Amygdala (tissue), 56 donors: ENCODE measurements around the gene BCO1.

Experiments used
- DNase-seq, 56 donors: peaks; one replicate each; lab custom pipeline; 2025; lab: John Stamatoyannopoulos, UW

The BCO1 gene

GRCh38 chr16:81273223-81273950, 34.9 kb downstream of the BCO1 start:
- peak in 20 of 56 donors; percentile 0 to 45 (median 12) for DNase-seq

DNA sequence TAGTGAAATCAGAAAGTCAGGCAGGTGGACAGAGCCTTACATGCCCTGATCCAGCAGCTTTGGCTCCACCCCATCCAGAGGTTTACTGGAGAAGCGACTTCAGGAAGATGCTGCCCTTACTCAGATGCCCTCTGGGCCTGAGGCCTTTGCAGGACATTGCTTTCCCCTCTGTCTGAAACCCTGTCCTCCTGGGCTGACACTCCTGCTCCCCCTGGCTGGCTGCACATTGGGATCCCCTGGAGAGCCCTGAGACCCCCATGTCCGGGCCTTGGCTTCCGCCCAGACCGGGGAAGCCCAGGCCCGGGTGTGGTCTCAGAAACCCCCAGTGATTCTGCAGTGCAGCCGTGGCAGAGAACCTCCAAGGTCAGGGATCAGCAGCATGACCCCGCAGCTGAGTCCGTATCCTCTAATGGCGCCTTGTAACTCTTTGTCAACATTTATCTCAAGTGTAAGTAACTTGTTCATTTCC, 36.6 kb downstream of the BCO1 start:
- no peak for DNase-seq

DNA sequence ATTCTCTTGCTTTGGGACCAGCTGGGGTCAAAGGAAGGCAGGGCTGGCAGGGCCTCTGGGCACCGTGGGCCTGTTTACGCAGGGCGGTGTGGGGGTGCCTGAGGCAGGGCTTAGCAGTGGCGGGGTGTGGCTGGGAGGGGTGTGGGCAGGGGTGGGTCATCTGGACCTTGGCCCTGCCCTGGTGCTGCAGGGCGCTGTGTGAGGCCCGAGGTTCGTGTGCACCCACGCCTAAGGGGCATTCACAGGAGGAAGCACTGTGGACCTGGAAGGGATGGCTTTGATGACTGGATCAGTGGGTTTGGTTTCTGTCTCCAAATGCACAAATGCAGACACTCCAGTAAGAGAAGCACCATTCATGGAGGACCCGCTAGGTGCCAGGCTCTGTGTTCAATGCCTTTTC, 37.3 kb downstream of the BCO1 start:
- DNase-seq, result no peak

DNA sequence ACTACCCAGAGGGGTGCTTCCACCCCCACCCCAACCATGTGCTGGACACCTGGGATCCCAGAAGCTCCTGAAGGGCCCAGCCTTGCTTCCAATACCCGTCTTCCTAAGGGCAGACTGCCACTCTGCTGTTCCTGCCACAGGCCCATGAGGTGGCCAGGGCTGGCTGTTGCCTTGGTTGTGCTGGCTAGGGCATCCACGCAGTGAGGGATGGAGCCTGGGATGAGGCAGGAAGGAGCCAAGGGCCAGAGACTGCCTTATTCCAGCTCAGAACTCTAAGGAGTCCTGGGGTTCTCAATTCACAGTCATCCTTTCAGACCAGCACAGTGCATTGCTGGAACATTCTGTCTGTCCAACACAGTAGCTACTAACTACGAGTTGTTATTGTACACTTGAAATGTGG, 37.8 kb downstream of the BCO1 start:
- peak in 41 of 56 donors; percentile 3 to 78 (median 28) for DNase-seq

DNA sequence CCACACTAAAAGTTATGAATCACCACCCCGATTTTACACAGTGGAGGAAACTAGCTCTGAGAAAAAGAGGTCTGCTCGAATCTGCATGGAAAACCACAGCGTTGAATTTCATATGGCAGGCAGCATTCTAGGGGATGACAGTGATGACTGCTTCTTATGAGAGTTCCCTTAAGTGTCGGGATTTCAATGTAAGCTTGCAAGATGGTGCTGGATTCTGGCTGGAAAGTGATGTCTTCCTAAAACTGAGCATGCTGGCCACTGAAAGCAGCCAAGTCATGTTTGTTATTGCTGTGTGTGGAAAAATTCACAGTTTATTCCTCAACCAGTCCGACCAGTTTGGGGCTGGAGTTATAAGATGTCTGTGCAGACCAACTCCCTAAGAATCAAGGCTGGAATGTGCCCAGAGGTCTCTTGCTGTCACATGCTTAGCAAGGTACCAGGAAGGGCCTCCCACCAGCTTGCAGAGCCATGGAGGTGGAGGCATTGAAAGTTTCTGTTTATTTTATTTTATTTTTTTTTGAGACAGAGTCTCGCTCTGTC, 39.1 kb downstream of the BCO1 start:
- no peak for DNase-seq

DNA sequence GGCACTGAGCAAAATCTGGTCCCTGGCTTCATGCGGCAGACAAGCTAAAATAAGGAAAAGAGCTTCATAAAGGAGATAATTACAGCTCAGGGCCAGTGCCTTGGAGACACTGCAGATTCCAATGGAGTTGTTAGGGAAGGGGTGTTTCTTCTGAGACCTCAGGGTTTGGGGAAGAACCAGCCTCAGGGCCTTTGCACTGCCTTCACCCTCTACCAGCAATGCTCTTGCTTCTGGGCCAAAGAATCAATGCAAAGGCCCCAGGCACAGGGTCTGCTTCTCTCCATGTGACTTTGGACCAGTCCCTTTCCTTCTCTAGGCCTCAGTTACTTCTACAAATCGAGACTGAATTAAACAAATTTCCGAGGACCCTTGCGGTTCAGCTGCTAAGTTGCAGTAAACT, 40.0 kb downstream of the BCO1 start:
- no peak for DNase-seq

DNA sequence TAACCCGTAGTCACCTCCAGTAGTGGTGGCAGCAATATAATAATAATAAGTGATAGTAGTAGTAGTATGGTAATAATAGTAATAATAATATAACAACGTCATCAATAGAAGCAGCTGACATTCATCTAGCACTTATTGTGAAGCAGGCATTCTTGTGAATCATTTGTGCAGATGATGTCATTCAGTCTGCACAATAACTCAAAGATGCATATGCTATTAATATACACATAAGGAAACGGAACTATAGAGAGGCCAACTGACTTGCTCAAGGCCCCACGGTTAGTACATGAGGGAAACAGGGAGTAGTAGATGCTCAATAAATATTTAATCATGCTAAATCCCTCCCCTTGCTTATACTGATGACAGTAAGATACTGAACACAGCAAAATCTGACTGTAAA, 40.9 kb downstream of the BCO1 start:
- DNase-seq, result no peak

- no peak for DNase-seq
Observed at GRCh38 chr16:81280393-81280792, 41.9 kb downstream of the BCO1 start.

- no peak for DNase-seq
Observed at GRCh38 chr16:81283044-81283443, 44.6 kb downstream of the BCO1 start.

- no peak for DNase-seq
Observed at GRCh38 chr16:81284995-81285600, 46.6 kb downstream of the BCO1 start.

DNA sequence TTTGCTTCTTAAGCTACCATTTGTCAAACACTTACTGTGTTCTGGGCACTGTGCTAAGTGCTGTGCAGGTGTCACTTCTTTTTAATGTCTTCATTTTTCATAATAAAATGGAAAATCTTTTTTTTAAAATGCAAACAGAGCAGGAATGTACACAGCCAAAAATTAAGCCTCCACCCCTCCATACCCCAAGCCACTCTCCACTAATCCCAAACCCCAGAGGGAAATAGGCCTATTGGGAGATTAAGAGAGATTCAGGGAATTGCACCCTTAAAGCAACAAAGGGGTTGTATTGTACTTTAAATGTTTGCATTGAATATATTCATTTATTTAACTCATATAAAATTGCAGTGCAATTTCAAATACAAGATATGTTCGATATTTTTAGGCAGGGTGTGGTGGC, 47.7 kb downstream of the BCO1 start:
- DNase-seq, result no peak

DNA sequence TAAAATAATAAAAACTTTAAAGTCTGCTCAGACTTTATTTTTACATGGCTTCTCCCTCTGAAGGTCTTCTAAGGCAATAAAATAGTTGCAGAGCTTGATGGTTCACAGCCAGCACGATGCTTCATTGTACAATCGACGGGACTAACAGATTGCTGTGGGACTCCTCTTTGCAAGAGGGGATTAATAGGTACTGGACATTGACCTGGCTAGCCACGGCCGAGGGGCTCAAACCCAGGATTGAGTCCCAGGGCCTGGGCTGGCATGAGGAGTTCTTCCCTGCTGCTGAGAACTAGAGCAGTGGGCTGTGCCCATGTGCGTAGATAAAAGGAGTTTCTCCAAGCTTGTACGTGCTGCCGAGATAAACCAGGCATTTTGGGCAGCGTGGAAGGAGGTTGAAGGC, 52.6 kb downstream of the BCO1 start:
- DNase-seq, result no peak

DNA sequence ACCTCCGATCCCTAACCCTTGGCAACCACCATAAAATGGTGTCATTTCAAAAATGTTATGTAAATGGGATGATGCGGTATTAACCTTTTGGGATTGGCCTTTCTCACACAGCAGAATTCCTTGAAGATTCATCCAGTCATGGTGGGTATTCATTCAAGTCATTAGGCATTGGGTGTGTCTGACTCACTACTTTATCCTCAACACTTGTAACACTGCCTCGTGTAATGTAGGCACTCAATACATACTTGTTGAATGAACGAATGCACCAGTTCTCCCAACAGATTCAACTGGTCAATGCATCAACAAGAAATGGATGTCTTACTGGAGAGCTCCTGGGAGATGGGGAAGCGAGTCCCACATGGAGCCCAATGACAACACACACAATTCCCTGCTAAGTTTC, 54.4 kb downstream of the BCO1 start:
- DNase-seq, result no peak

GRCh38 chr16:81293909-81294802, 55.7 kb downstream of the BCO1 start:
- DNase-seq, result no peak

DNA sequence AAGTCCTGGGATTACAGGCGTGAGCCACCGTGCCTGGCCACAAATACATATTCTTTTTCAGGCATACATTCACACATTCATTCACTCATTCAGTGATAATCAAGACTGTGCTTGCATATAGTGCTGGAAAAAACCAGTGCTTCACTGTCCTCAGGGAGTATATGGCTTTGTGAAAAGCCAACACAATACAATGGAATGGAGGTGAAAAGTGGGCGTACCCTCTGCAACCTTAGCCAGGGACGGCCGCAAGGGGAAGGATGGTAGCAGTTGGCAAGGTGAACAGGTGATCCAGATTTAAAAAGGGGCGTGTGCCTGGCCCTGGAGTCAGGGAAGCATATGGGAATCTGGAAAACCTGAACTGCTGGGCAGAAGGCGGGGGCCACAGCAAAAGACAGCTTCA, 58.1 kb downstream of the BCO1 start:
- no peak for DNase-seq

GRCh38 chr16:81307770-81308169, 69.3 kb downstream of the BCO1 start:
- no peak for DNase-seq

DNA sequence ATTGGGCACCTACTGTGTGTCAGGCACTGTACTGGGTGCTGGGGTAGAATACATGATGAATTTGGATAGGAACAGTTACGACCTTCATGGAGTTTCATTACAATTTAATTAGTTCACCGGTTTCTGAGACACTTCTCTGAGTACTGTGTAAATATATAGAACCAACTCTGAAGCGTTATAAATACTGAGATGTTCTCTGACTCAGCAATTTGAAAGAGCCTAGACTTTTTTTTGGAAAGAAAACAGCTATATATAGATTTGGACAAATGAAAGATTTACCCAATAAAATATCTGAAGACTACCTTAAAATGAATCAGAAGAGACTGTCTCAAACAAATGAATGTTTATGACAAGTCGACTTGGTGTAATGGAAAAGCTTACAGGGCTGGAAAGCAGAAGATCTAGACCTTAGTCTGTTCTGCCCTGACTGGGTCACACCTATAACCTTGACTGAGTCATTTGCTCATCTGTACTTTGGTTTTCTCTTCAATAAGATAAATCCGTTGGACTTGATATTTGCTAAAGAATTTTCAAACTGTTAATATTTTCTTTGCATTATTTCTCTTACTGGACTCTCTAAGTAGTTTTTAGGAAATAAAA, 71.7 kb downstream of the BCO1 start:
- no peak for DNase-seq

GRCh38 chr16:81311762-81312161, 73.3 kb downstream of the BCO1 start:
- no peak for DNase-seq

DNA sequence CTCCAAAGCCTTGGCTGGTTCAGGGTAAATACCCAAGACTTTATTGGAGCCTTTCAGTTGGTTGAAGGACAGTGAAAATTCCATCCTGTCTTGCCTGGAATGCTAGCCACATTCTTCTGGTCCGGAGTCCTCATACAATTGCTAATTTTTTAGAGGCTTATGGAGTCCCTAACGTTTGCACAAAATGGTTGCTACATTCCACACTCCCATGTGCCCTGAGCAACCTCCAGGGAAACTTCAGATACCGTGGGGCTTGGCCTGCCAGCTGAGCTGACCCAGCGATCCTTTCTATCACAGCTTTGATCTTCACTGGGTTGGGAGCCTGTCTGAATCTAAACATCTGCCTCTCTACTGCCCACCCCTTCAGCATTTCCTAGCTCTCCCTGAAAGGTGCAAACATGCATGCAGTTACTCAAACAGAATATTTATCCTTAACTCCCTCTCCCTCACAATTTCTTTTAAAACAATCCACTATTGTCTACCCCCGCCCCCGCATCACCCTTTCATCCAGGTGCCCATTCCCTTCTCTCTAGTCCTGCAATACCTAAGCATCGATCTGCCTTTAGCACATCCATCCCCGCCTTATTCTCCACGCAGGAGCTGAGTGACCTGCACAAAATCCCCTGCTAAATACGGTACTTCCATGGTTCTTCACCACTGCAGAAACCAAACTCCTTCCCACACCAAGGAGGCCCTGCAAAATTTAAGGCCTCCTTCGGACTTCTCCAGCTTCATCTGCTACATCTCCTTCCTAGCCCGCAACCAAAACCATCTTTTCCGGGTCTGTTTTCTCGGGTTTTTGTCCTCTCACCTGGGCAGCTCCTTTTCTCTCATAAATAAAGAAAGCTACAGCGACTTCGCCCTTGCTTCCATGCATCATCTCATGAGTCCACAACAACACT, 75.5 kb downstream of the BCO1 start:
- peak in 4 of 56 donors; percentile 16 to 38 (median 34) for DNase-seq
